ENCODE results near the gene TEX29.

DNA sequence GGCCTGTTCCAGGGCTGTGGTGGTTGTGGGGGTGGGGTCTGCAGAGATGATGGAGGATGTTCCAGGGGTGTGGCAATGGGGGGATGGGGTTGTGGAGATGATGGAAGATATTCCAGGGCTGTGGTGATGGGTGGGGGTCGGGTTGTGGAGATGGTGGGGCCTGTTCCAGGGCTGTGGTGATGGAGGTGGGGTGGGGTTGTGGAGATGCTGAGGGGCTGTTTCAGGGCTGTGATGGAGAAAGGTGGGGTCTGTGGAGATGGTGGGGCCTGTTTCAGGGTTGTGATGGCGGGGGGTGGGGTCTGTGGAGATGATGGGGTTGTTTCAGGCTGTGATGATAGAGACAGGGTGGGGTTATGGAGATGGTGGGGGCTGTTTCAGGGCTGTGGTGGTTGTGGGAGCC, 62.0 kb downstream of the TEX29 start:
- TF ChIP-seq, protein P1, sequence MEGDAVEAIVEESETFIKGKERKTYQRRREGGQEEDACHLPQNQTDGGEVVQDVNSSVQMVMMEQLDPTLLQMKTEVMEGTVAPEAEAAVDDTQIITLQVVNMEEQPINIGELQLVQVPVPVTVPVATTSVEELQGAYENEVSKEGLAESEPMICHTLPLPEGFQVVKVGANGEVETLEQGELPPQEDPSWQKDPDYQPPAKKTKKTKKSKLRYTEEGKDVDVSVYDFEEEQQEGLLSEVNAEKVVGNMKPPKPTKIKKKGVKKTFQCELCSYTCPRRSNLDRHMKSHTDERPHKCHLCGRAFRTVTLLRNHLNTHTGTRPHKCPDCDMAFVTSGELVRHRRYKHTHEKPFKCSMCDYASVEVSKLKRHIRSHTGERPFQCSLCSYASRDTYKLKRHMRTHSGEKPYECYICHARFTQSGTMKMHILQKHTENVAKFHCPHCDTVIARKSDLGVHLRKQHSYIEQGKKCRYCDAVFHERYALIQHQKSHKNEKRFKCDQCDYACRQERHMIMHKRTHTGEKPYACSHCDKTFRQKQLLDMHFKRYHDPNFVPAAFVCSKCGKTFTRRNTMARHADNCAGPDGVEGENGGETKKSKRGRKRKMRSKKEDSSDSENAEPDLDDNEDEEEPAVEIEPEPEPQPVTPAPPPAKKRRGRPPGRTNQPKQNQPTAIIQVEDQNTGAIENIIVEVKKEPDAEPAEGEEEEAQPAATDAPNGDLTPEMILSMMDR (IDR thresholded peaks at IDR 0.05), result no peak
- no peak for TF ChIP-seq POLR2A (IDR thresholded peaks at IDR 0.05)
